Heart left ventricle (tissue), 16 donors: Measurements from ENCODE around the gene UBE3B. TPM values are rescaled to one million over a fixed set of nuclear protein-coding genes. Genes with fewer than 3 reads are reported as not detected.

Experiments used
- ATAC-seq, 4 donors: fragments of 200-7000 bp; cut with Tn5 transposase; one replicate each; pipeline ENCODE4 v1.9.1; 2020 to 2022; ENCODE audit warnings: moderate library complexity in 4 of 4, mild to moderate bottlenecking in 3 of 4, moderate number of reproducible peaks in 1 of 4
- DNase-seq, 5 donors: peaks; one replicate each; pipeline ENCODE4 v3.0.0-alpha.2; 2020
- H3K27ac ChIP-seq, 12 donors: fragments of 200-600 bp; sonication (generic) in 4 of 12; one replicate each; pipeline versions ENCODE4 v1.5.0 to v1.8.0; 2016 to 2022; ENCODE audit warnings: mild to moderate bottlenecking in 2 of 12
- H3K27me3 ChIP-seq, 9 donors: fragments of 200-600 bp; sonication (generic) in 2 of 9; one replicate each; pipeline versions ENCODE4 v1.5.1 to v1.8.0; 2016 to 2022; ENCODE audit warnings: mild to moderate bottlenecking in 3 of 9
- H3K36me3 ChIP-seq, 9 donors: fragments of 200-600 bp; sonication (generic) in 2 of 9; one replicate each; pipeline versions ENCODE4 v1.5.0 to v1.8.0; 2018 to 2022; ENCODE audit warnings: mild to moderate bottlenecking in 2 of 9
- H3K4me1 ChIP-seq, 12 donors: fragments of 200-600 bp; sonication (generic) in 4 of 12; one replicate each; pipeline versions ENCODE4 v1.5.0 to v1.8.0; 2016 to 2022; ENCODE audit warnings: mild to moderate bottlenecking in 3 of 12
- H3K4me3 ChIP-seq, 12 donors: fragments of 200-600 bp; sonication (generic) in 4 of 12; one replicate each; pipeline versions ENCODE4 v1.5.0 to v1.8.0; 2017 to 2022; ENCODE audit warnings: mild to moderate bottlenecking in 9 of 12, moderate library complexity in 4 of 12
- H3K9me3 ChIP-seq, 12 donors: fragments of 200-600 bp; sonication (generic) in 4 of 12; one replicate each; pipeline versions ENCODE4 v1.5.0 to v1.8.0; 2016 to 2022; ENCODE audit warnings: mild to moderate bottlenecking in 1 of 12
- POLR2A ChIP-seq, 2 donors: fragments of 450-650 bp; IDR thresholded peaks; one replicate each; pipeline ENCODE4 v1.6.1; 2017; ENCODE audit warnings: antibody characterized with exemption in 2 of 2, mild to moderate bottlenecking in 2 of 2, moderate library complexity in 2 of 2
- WGBS, 4 donors: extraction: QIAGEN DNeasy Blood & Tissue Kit in 2 of 4; methylation state at CpG; one replicate each; pipeline versions ENCODE4 v1.1.5 to v1.1.7; 2013 to 2018; 5-methylcytosine and 5-hydroxymethylcytosine counted together
- intact Hi-C, 10 donors: fragments of 100-400 bp; cut with DNase I; formaldehyde crosslinking; loops; one replicate each; pipeline versions ENCODE4 v1.11.1 to v1.14.2; 2022
- polyA plus RNA-seq, 2 donors: library from polyadenylated mRNA; stranded (reverse); fragments of 200-250 nt; gene quantifications; one replicate each; pipeline ENCODE4 v1.2.3, GENCODE V29; 2013
- total RNA-seq, 9 donors: library from RNA; depleted of rRNA in 2 of 9; stranded (reverse); fragments of >200 nt in 2 of 9; fragmentation: NEBNext Ultra II Directional in 3 of 9; extraction: Animal tissue kit (Norgen Biotek cat#: 25700) in 3 of 9; gene quantifications; one replicate each; pipeline versions ENCODE4 v1.1.0 to v1.2.4, GENCODE V29; 2016 to 2023
- TF ChIP-seq, protein P1 (sequence below), 12 donors: fragments of 200-600 bp; sonication (generic) in 4 of 12; IDR thresholded peaks; one replicate each; pipeline versions ENCODE4 v1.5.0 to v1.8.0; 2018 to 2022; ENCODE audit warnings: antibody characterized with exemption in 12 of 12, mild to moderate bottlenecking in 5 of 12
- donor health status: ischemic (EF 13 %, LVEDD 7.1; RV severe dilation, severe dysfunction).
- donor health status: healthy with polysubstance abuse.
- donor health status: DM: no; HTN: yes; CAD: no.
- donor health status: DM: no; HTN: no; CAD: no.
- donor health status: ischemic (EF 25% LVEDD 6.9; RV normal size, moderate dysfunction).
- donor health status: ischemic (EF 25% LVEDD 5.7; RV mildly dilated, moderate dysfunction).
- donor health status: healthy.
- donor health status: DM: yes; HTN: yes; CAD: no.
- donor health status: ischemic (EF 35%, LVEDD 5.7; RV mildly dilated, moderate dysfunction).
- donor health status: nonischemic (EF 11% LVEDD 7.7; RV severe dilation, severe dysfunction).
- donor health status: DM: yes; HTN: yes; CAD: no.
- donor health status: PGD.
- donor health status: ischemic (EF 29% LVEDD 5.4; RV normal size, mild dysfunction).
- donor health status: nonischemic (EF 23%, LVEDD 6.1; RV moderate dilation, normal function).

UBE3B gene
- total and polyA plus RNA-seq, 11 donors, result 19.1 to 82.7 (median 50.6) TPM

DNA sequence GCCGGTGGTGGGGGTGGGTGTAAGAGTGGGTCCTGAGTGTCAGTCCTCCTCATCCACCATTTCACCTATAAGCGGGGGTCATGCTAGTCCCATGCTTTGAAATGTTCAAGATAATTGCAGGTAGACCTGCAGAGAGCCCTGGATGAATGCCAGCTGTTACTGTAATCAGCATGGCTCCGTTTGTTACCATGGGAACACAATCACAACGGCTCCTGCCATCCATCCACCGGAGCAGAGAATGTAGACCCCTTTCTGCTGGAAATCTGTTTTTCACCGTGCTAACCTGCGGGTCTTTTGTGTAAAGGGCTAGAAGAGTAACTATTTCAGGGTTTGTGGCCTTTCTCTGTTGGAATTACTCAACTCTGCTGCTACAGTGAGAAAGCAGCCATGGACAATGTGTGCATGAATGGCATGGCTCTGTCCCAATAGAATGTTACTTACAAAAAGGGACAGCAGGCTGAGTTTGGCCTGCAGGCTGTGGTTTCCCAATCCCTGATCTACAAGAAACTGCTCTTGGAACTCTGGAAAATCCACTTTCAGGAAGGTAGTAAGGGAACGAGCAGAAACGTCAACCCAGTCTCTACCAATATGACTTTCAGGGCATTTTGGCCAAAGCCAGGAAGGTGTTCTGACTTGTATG, 36.5 kb upstream of the UBE3B start:
- no peak overlapping the region for H3K4me3 ChIP-seq
- no peak overlapping the region for H3K27ac ChIP-seq
- H3K27me3 ChIP-seq, result no peaks in the 10 kb centered on the region
- H3K4me1 ChIP-seq, result peaks cover 0 to 29% (median 8%) of the 10 kb centered on the region in 12 donors
- intact Hi-C loops, result no loop called here
- H3K36me3 ChIP-seq, result peaks cover 0 to 33% (median 6%) of the 10 kb centered on the region in 9 donors
- TF ChIP-seq, protein P1, sequence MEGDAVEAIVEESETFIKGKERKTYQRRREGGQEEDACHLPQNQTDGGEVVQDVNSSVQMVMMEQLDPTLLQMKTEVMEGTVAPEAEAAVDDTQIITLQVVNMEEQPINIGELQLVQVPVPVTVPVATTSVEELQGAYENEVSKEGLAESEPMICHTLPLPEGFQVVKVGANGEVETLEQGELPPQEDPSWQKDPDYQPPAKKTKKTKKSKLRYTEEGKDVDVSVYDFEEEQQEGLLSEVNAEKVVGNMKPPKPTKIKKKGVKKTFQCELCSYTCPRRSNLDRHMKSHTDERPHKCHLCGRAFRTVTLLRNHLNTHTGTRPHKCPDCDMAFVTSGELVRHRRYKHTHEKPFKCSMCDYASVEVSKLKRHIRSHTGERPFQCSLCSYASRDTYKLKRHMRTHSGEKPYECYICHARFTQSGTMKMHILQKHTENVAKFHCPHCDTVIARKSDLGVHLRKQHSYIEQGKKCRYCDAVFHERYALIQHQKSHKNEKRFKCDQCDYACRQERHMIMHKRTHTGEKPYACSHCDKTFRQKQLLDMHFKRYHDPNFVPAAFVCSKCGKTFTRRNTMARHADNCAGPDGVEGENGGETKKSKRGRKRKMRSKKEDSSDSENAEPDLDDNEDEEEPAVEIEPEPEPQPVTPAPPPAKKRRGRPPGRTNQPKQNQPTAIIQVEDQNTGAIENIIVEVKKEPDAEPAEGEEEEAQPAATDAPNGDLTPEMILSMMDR (IDR thresholded peaks at IDR 0.05), result no peak
- no peak for TF ChIP-seq POLR2A (IDR thresholded peaks at IDR 0.05)
- ATAC-seq, result no peak
- no peaks in the 10 kb centered on the region for H3K9me3 ChIP-seq
- WGBS, 4 donors, result 65 to 70% (median 66%) methylated on average over 9 of the region's 9 CpGs
- no peak for DNase-seq

DNA sequence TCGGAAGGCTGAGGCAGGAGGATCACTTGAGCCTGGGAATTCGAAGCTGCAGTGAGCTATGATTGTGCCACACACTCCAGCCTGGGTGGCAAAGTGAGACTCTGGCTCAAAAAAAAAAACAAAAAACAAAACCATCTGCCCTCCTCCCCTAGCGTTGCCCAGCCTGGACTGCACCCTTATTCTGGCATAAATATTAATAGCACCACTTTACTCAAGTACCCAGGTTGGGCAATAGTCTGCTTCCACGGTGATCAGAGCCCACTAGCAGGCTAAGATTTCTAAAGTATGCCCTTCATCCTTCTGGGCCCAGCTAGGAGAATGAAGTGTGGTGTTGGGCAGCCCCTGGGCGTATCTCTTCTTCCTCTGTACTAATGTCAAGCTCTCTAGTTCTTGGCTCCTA, 33.6 kb upstream of the UBE3B start:
- peak in 3 of 4 donors; percentile 78 to 84 (median 82) for ATAC-seq
- H3K36me3 ChIP-seq, result peaks cover 0 to 60% (median 33%) of the 10 kb centered on the region in 9 donors

DNA sequence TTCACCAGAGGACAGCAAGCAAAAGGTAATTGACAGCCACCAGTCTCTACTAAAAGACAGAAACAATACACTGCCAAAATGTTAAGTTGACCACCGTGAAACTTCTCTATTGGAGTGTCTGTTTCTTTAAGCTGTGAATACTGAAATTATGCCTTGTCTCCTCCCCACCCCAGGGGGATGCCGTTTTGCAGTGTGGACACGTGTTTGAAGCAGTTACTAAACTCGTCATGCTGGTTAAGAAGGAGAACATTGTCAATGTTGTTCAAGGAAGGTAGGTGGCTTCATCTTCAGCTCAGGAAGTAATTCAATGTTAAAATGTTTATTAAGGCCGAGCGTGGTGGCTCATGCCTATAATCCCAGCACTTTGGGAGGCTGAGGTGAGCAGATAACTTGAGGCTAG, 33.2 kb upstream of the UBE3B start:
- Histone ChIP-seq H3K27ac (peak overlapping the region in 10 of 12 donors; percentile 26 to 65 (median 53)), H3K4me3 (no peak overlapping the region), H3K27me3 (no peaks in the 10 kb centered on the region), H3K36me3 (peaks cover 0 to 65% (median 37%) of the 10 kb centered on the region in 9 donors), H3K4me1 (peaks cover 0 to 34% (median 10%) of the 10 kb centered on the region in 12 donors), H3K9me3 (no peaks in the 10 kb centered on the region)
- 46 to 59% (median 49%) methylated on average over 6 of the region's 6 CpGs for WGBS, 4 donors
- no peak for TF ChIP-seq POLR2A (IDR thresholded peaks at IDR 0.05)
- TF ChIP-seq, protein P1 (IDR thresholded peaks at IDR 0.05), result no peak
- intact Hi-C loops, result no loop called here
- ATAC-seq, result peak in 3 of 4 donors; percentile 4 to 21 (median 4)
- no peak for DNase-seq

More for the DNA sequence above, 33.6 kb upstream of the UBE3B start:
- DNase-seq, result peak in 1 of 5 donors; percentile 48
- 44 to 64% (median 57%) methylated on average over 5 of the region's 5 CpGs for WGBS, 4 donors
- TF ChIP-seq POLR2A (IDR thresholded peaks at IDR 0.05), result no peak
- TF ChIP-seq, protein P1 (IDR thresholded peaks at IDR 0.05), result peak in 7 of 12 donors; percentile 8 to 42 (median 17)
- H3K27ac ChIP-seq, result peak overlapping the region in 9 of 12 donors; percentile 26 to 65 (median 57)
- intact Hi-C loops, result no loop called here
- H3K9me3 ChIP-seq, result no peaks in the 10 kb centered on the region
- peaks cover 0 to 34% (median 10%) of the 10 kb centered on the region in 12 donors for H3K4me1 ChIP-seq
- H3K4me3 ChIP-seq, result no peak overlapping the region
- no peaks in the 10 kb centered on the region for H3K27me3 ChIP-seq

DNA sequence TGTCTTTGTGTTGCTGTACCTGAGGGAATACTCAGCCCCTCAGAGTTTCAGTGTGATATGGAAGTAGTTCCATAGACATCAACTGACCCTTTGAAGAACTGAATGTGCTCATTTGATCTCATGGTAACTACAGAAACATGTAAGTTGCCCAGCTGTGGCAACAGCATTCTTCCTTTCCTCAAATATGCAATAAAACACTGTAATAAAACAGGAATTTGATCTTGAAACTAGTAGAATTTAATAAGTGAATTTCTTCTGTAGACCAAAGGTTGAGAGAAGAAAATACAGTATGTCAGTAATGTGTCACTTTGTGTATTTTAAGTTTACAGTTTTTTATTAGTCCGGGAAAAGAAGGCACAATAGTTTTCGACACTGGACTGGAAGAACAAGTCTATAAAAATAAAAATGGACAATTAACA, 32.2 kb upstream of the UBE3B start:
- DNase-seq, result no peak
- Histone ChIP-seq H3K9me3 (no peaks in the 10 kb centered on the region), H3K4me1 (peaks cover 0 to 34% (median 10%) of the 10 kb centered on the region in 12 donors), H3K27me3 (no peaks in the 10 kb centered on the region), H3K36me3 (peaks cover 0 to 71% (median 47%) of the 10 kb centered on the region in 9 donors), H3K4me3 (no peak overlapping the region), H3K27ac (peak overlapping the region in 5 of 12 donors; percentile 33 to 65 (median 61))
- intact Hi-C loops, result no loop called here
- ATAC-seq, result no peak
- WGBS, 4 donors, result 75 to 96% (median 90%) methylated on average over 2 of the region's 2 CpGs
- TF ChIP-seq, protein P1 (IDR thresholded peaks at IDR 0.05), result no peak
- no peak for TF ChIP-seq POLR2A (IDR thresholded peaks at IDR 0.05)
